ENCODE results near the gene TOP2A.
A peak's percentile ranks its signal among the peaks of the same experiment; 100 is the strongest.

TOP2A gene

GRCh38 chr17:40417609-40418427, at the start of gene TOP2A:
TSS of gene TOP2A (minus strand) at chr17:40417896. CDS start at chr17:40417791, 105 bp downstream.
- TF ChIP-seq CTCF (conservative IDR thresholded peaks at IDR 0.05) (no peak), ZFX (IDR thresholded peaks at IDR 0.05) (0 out of 2 replicates have a peak, but pooled peaks have one; percentile 35)
- peak within 1 kb of the TSS; percentile 89 for H3K27ac ChIP-seq

DNA sequence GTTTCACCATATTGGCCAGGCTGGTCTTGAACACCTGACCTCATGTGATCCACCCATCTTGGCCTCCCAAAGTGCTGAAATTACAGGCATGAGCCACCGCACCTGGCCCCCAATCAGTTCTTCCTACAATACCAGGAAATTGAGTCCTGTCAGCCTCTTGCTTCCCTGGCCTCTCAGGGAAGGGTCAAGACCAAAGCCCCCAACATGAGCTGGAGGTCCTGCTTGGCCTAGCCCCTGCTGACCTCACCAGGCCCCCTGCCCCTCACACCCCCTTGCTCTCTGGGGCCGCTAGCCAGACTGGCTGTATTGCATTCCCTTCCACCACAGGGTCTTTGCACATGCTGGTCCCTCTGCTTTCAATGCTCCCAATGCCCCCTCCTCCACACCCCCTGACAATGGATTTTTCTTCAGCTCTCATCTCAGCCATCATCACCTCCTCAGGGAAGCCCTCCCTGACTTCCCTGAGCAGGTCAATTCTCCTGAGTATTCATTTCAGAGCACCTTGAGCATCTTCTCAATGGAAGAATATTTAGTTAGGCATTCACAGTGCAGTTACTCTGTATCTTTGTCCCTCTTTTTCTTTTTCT, 49.7 kb upstream of the TOP2A start:
- TF ChIP-seq ZFX (IDR thresholded peaks at IDR 0.05) (no peak), CTCF (conservative IDR thresholded peaks at IDR 0.05) (no peak)
- no peak overlapping the region for H3K27ac ChIP-seq

DNA sequence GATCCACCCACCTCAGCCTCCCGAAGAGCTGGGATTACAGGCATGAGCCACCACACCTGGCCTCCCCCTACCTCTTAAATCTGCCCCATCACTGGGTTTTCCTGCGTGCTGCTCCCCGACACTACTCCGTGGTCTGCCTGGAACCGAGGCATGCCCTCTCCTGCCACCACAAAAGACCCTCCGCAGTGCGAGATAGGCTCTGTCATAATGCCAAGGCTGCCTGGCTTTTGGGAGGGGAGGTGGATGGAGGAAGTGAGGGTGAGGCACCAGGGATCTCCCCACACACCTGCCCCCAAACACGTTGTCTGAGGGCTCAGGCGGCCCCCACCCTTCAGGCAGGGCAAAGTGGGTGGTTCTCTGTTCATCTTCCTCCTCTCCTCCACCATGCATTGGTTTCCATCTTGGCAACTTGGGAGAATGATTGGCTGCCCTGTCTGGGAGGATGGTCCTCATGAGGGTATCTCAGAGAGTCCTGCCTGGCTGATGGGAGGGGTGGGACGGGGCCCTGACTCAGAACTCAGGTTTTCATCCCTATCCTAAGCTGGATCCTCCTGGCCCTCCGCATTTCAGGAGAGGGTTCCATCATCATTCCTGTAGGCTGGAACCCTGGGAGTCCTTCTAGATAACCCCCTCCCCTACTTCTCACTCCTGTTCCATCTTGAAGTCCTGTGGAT, 48.7 kb upstream of the TOP2A start:
- TF ChIP-seq CTCF (conservative IDR thresholded peaks at IDR 0.05) (no peak), ZFX (IDR thresholded peaks at IDR 0.05) (no peak)
- H3K27ac ChIP-seq = no peak overlapping the region

DNA sequence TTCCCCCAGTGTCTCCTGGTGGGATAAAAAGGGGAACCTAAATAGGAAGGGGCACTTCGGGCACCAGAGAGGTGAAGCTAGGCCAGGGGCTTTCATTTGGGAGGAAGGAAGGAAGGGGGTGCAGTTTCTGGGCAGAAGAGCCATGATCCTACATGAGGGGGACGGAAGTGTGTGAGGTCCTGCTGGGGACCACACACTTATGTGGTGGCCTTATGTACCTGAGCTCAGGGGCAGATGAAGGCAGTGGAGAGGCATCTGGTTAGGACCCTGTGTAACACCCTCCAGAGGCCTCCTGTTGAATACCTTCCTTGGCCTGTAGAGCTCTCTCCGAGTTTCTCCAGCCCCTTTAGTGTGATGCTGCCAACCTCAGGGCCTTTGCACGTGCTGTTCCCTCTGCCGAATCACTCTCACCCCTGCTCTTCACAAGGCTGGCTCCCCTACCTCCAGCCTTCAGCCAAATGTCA, 46.7 kb upstream of the TOP2A start:
- TF ChIP-seq ZFX (IDR thresholded peaks at IDR 0.05) (no peak), CTCF (conservative IDR thresholded peaks at IDR 0.05) (no peak)
- no peak overlapping the region for H3K27ac ChIP-seq

DNA sequence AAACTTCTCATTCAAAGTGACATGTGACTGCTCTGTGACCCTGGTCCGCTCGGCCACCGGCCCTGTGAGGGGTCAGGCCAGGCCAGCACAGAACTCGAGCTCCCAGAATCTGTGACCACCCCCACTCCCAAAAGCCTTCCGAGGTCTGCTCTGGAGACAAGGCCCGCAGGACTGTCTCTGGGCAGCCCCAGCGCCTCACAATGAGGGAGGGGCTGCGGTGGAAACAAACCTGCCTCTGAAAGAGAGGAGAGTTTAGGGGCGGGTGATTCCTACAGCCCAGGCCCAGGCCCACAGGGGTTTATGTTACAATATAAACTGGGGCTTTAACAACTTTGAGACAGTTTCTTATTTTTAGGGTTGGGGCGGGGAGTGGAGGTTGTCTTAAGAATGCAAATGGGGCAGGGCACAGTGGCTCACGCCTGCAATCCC, 45.4 kb upstream of the TOP2A start:
- TF ChIP-seq CTCF (conservative IDR thresholded peaks at IDR 0.05) (no peak), ZFX (IDR thresholded peaks at IDR 0.05) (no peak)
- no peak overlapping the region for H3K27ac ChIP-seq

GRCh38 chr17:40462343-40463121, 44.8 kb upstream of the TOP2A start:
- TF ChIP-seq ZFX (IDR thresholded peaks at IDR 0.05) = no peak
- no peak for TF ChIP-seq CTCF (conservative IDR thresholded peaks at IDR 0.05)
- H3K27ac ChIP-seq = no peak overlapping the region

Measured in C4-2B (cell line).